ENCODE measurements around the gene SYTL3. TPM values are rescaled to one million over a fixed set of nuclear protein-coding genes. Genes with fewer than 3 reads are reported as not detected.

The SYTL3 gene
- total and polyA plus RNA-seq, 9 of the 15 experiments (the other 6 are each of a cell fraction or from before 2014, with no cell fraction given) = 0.04 to 0.46 (median 0.17) TPM; not detected in 1

GRCh38 chr6:158763434-158764182, 113.8 kb downstream of the SYTL3 start:
- Histone ChIP-seq H3K4me2 (ENCODE audit: insufficient read depth, low read length) (peak overlapping the region; percentile 51; the same call in 1 of the 2 replicates), H3K27me3 (ENCODE audit: control insufficient read depth in 2 of 2, insufficient read depth in 2 of 2, low read length in 2 of 2) (0 out of 5 replicates have a peak, but pooled peaks cover 0 to 4% of the 10 kb centered on the region in 2 experiments), H3K9me1 (ENCODE audit: control insufficient read depth, insufficient read depth, low read length) (no peaks in the 10 kb centered on the region), H3K9ac (ENCODE audit: insufficient read depth in 1 of 2, low read depth in 2 of 2, low read length in 2 of 2) (peak overlapping the region in 1 of 2 experiments; percentile 23; a peak in 1 of 4 replicates), H3K36me3 (ENCODE audit: control insufficient read depth, insufficient read depth, low read length) (peaks cover 43% of the 10 kb centered on the region), H3K4me1 (replicated peaks in 1 of 2; ENCODE audit: control insufficient read depth in 2 of 2, insufficient read depth in 2 of 2, low read length in 2 of 2) (peaks cover 20 to 32% of the 10 kb centered on the region in 2 experiments; a peak in 4 of 5 replicates), H3K9me3 (replicated peaks; ENCODE audit: control insufficient read depth, insufficient read depth, low read depth, low read length) (no peaks in the 10 kb centered on the region), H3K4me3 (no peak overlapping the region), H2AFZ (ENCODE audit: low read depth, low read length) (no peak overlapping the region), H3K27ac (ENCODE audit: extremely low read depth, low read depth, low read length) (no peak overlapping the region), H4K20me1 (replicated peaks; ENCODE audit: control insufficient read depth, insufficient read depth, low read length) (peaks cover 1% of the 10 kb centered on the region; the same call in 1 of the 2 replicates), H3K79me2 (ENCODE audit: control insufficient read depth, insufficient read depth, low read length) (no peaks in the 10 kb centered on the region)
- whole genome bisulfite sequencing (ENCODE audit: insufficient coverage, low coverage, missing lambda C conversion rate) = 65% methylated on average over 11 of the region's 11 CpGs
- ChIA-PET CTCF (ENCODE audit: low intra/inter-chr PET ratio) (no interaction called here), POLR2A (interaction anchor here (0.7 to 3.1 kb wide), 12 partner anchors 8 to 301 kb away, joined by 3 to 16 read pairs (median 3); partner anchors contain the start of gene DYNLT1)
- no peak for ATAC-seq
- DNase-seq (ENCODE audit: extremely low read depth in 1 of 4, low spot score in 3 of 4) = no peak
- in situ Hi-C loops (cut with MboI) (no loop called here), intact Hi-C loops (cut with micrococcal nuclease) (loop anchor here (2.0 kb wide), 1 partner anchor 45 kb away; no protein-coding TSS in a partner anchor)
- BruUV-seq (replicated peaks) = no TSS peak
- FAIRE-seq = peak; percentile 37
- TF ChIP-seq FOXA3 (CRISPR knock-in tag; conservative IDR thresholded peaks at IDR 0.05 in 1 of 2, IDR thresholded peaks at IDR 0.05 in 1 of 2) = 0 out of 4 replicates have a peak, but pooled peaks of 1 of the 2 experiments have one; percentile 20
- TF ChIP-seq POLR2G (IDR thresholded peaks at IDR 0.05; ENCODE audit: low read depth, low read length) = peak; percentile 43
- no peak for TF ChIP-seq ZBTB40 (IDR thresholded peaks at IDR 0.05)
- no peak for TF ChIP-seq ZBTB40 (CRISPR knock-in tag; IDR thresholded peaks at IDR 0.05)
- TF ChIP-seq ZFP91 (CRISPR knock-in tag; IDR thresholded peaks at IDR 0.05) = no peak
- TF ChIP-seq THRB (CRISPR knock-in tag; conservative IDR thresholded peaks at IDR 0.05) = 0 out of 2 replicates have a peak, but pooled peaks have one; percentile 59
- no peak for TF ChIP-seq ZEB2 (IDR thresholded peaks at IDR 0.05)

Measured in K562 (cell line).